Measurements from ENCODE around the gene SLC5A5.
"Not testable (repeated sequence)": the region's sequence is repeated elsewhere in the genome, so short reads cannot be mapped to it uniquely, and the experiment has no call there.

The SLC5A5 gene

GRCh38 chr19:17871032-17871877, 490 bp upstream of the SLC5A5 start:
- no peak for DNase-seq (ENCODE audit: low spot score)

DNA sequence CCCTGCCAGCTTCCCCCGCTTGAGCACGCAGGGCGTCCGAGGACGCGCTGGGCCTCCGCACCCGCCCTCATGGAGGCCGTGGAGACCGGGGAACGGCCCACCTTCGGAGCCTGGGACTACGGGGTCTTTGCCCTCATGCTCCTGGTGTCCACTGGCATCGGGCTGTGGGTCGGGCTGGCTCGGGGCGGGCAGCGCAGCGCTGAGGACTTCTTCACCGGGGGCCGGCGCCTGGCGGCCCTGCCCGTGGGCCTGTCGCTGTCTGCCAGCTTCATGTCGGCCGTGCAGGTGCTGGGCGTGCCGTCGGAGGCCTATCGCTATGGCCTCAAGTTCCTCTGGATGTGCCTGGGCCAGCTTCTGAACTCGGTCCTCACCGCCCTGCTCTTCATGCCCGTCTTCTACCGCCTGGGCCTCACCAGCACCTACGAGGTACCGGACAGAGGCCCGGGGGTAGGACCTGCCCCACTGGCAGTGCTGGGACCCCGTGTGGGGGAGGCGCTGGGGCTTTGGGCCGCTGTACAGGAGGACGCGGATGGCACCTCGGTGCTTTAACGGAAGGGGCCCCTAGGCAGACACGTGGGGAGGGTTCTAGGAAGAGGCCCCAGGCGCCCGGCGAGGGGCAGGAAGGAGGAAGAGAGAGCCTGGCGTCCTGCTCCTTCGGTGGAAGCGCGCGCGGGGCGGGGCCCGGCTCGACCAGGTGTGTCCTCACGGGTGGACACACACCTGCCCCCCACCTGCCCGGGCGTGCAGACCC, 681 bp downstream of the SLC5A5 start:
- no peak for DNase-seq (ENCODE audit: low spot score)

GRCh38 chr19:17873786-17874757, 2.3 kb downstream of the SLC5A5 start:
- no peak for DNase-seq (ENCODE audit: low spot score)

DNA sequence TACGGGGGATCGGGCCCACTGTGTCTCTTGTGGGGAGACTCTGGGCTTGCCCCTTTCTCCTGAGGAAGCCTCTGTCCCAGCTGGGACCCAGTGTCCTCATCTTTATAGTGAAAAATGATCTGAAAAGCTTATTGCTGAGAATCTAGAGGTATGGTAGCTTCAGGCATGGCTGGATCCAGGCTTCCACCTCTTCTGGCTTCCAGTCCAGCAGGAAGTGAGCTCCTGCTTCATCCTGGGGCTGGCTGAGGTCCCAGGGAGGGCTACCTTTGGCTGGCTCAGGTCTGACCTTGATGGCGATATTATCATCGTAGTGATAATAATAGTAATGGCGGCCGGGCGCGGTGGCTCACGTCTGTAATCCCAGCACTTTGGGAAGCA, 3.0 kb downstream of the SLC5A5 start:
- DNase-seq (ENCODE audit: low spot score), result no peak

DNA sequence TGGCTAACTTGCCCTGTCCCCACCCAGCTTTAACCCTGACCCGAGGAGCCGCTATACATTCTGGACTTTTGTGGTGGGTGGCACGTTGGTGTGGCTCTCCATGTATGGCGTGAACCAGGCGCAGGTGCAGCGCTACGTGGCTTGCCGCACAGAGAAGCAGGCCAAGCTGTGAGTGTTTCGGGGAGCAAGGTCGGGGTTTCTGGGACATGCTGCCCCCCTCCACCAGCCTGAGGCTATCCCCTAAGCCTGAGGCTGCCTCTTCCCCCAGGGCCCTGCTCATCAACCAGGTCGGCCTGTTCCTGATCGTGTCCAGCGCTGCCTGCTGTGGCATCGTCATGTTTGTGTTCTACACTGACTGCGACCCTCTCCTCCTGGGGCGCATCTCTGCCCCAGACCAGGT, 6.0 kb downstream of the SLC5A5 start:
- DNase-seq (ENCODE audit: low spot score), result no peak

DNA sequence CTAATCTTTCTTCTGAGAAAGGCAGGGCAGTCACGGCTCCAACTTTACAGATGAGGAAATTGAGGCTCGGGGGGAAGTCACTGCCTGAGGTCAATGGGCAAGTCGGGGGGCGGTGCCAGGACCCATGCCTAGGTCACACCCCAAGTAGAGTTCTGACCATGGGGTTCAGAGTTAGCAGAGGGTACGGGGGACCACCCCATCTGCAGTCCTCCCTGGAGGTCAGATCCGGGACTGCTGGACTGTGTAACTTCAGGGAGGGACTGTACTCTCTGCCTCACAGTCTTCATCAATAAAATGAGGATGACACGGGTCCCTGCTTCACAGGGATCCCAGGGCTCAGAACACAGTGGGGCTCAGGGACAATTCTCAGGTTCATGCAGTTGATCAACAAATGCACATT, 7.7 kb downstream of the SLC5A5 start:
- no peak for DNase-seq (ENCODE audit: low spot score)

DNA sequence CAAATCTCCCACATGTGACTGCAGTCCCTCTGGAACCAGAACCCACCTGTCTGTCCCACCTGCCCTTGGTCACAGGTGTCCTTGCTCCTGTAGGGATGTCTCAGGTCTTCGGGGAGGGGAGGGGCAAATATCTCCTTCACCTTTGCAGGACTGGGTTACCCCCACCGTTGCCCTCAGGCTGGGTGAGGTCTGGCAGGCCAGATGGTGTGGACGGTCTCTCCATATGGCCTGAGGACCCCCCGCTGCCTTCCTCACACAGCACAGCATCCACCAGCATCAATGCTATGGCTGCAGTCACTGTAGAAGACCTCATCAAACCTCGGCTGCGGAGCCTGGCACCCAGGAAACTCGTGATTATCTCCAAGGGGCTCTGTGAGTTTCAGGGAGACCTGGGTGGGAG, 10.0 kb downstream of the SLC5A5 start:
- DNase-seq (ENCODE audit: low spot score), result no peak

- DNase-seq (ENCODE audit: low spot score), result no peak
Measured at GRCh38 chr19:17883627-17884410, 12.1 kb downstream of the SLC5A5 start.

DNA sequence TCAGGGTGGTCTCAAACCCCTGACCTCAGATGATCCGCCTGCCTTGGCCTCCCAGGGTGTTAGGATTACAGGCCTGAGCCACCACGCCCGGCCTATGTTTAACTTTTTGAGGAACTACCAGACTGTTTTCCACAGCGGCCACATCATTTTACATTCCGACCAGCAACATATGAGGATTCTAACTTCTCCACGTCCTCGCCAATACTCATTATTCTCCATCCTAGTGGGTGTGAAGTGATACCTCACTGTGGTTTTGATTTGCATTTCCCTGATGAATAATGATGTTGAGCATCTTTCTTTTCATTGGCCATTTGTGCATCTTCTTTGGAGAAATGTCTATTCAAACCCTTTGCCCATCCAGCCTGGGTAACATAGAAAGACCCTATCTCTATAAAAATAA, 14.8 kb downstream of the SLC5A5 start:
- DNase-seq (ENCODE audit: low spot score), result no peak

- DNase-seq (ENCODE audit: low spot score), result not testable (repeated sequence)
Measured at GRCh38 chr19:17887221-17887620, 15.5 kb downstream of the SLC5A5 start.

DNA sequence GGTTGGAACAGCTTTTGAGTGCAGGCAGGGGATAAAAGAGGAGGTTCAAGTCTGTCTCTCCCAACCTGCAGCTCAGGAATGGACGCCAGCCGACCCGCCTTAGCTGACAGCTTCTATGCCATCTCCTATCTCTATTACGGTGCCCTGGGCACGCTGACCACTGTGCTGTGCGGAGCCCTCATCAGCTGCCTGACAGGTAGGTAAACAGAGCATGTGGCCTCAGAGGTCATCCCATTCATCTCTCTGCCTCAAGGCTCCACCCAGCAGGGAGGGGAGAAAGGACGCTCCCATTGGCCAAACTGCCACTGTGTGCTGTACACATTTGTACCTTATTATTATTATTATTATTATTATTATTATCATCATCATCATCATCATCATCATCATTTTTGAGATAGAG, 16.5 kb downstream of the SLC5A5 start:
- no peak for DNase-seq (ENCODE audit: low spot score)

DNA sequence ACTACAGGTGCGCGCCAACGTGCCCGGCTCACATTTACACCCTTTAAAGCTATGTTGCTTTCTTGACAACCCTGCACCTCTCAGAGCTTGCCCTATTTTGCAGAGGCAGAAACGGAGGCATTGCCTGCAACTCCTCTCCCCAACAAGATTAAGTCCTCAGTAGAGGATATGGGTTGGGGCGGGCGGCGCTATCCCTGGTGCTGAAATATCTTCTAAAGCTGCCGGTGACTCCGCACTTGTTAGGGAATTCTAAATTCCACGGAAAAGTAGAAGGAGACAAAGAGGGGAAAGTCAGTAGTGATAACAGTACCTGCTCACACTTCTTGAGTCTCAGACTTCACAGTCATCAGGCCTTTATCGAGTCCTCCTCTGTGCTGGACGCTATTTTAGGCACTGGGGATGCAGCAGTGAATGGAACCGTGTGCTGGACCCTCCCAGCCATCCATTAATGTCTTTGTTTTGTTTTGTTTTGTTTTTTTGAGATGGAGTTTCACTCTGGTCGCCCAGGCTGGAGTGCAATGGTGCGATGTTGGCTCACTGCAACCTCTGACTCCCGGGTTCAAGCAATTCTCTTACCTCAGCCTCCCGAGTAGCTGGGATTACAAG, 18.0 kb downstream of the SLC5A5 start:
- DNase-seq (ENCODE audit: low spot score), result peak; percentile 66

GRCh38 chr19:17893766-17894165, 22.0 kb downstream of the SLC5A5 start:
- DNase-seq (ENCODE audit: low spot score), result no peak

GRCh38 chr19:17902701-17903100, 31.0 kb downstream of the SLC5A5 start:
- no peak for DNase-seq (ENCODE audit: low spot score)

DNA sequence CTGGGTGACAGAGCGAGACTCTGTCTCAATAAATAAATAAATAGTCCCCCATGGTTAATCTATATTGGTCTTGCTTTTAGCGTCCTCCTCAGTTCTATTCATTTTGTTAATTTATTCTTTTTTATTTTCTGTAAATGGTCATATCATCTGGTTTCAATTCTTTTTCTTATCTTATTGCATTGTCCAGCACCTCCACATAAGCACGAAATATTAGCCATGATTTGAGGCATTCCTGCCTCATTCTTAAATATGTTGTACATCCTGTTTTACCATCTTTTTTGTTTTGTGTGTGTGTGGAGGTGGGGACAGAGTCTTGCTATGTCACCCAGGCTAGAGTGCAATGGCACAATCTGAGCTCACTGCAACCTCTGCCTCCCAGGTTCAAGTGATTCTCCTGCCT, 36.5 kb downstream of the SLC5A5 start:
- no peak for DNase-seq (ENCODE audit: low spot score)

GRCh38 chr19:17909003-17909732, 37.4 kb downstream of the SLC5A5 start:
- DNase-seq (ENCODE audit: low spot score), result no peak

- DNase-seq (ENCODE audit: low spot score), result no peak
Measured at GRCh38 chr19:17910791-17911360, 39.1 kb downstream of the SLC5A5 start.

DNA sequence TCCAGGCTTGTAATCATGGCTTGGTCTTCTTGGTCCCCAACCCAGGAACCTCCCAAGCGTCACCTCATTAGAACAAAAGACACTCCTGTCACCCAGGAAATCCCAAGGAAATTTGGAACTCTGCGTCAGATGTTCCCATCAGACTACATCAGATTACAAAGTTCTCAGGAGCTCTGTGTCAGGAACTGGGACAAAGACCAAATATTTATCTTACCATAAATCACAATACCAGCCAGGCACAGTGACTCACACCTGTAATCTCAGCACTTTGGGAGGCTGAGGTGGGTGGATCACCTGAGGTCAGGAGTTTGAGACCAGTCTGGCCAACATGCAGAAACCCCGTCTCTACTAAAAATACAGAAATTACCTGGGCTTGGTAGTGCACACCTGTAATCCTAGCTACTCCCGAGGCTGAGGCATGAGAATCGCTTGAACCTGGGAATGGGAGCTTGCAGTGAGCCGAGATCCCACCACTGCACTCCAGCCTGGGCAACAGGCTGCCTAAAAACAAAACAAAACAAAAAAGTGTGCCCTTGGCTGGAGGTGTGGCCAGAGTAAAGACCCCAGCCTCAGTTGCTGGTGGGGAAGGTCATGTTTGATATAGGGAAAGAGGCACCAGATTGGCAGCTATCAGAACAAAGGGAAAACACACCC, 44.3 kb downstream of the SLC5A5 start:
- DNase-seq (ENCODE audit: low spot score), result no peak

DNA sequence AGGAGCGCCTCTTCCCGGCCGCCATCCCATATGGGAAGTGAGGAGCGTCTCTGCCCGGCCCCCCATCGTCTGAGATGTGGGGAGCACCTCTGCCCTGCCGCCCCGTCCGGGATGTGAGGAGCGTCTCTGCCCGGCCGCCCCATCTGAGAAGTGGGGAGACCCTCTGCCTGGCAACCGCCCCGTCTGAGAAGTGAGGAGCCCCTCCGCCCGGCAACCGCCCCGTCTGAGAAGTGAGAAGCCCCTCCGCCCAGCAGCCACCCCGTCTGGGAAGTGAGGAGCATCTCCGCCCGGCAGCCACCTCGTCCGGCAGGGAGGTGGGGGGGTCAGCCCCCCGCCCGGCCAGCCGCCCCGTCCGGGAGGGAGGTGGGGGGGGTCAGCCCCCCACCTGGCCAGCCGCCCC, 46.4 kb downstream of the SLC5A5 start:
- DNase-seq (ENCODE audit: low spot score), result not testable (repeated sequence)

Data from RKO (cell line).